Osteocyte (in vitro differentiated cells): ENCODE data around the gene CDH13. TPM values are rescaled to one million over a fixed set of nuclear protein-coding genes. Genes with fewer than 3 reads are reported as not detected.

ENCODE experiments used
- DNase-seq: peaks from one replicate; pipeline ENCODE4 v3.0.0; 2021; ENCODE audit warnings: mixed read lengths; ENCODE audit not compliant: unreplicated experiment; ENCODE audit errors: extremely low spot score
- H3K27ac Mint-ChIP-seq: one replicate; pipeline ENCODE4 v1.8.0; 2021; ENCODE audit warnings: mild to moderate bottlenecking, mixed read lengths; ENCODE audit not compliant: unreplicated experiment
- H3K27me3 Mint-ChIP-seq: one replicate; pipeline ENCODE4 v1.8.0; 2021; ENCODE audit warnings: mixed read lengths; ENCODE audit not compliant: unreplicated experiment
- H3K36me3 Mint-ChIP-seq: one replicate; pipeline ENCODE4 v1.8.0; 2021; ENCODE audit warnings: mixed read lengths; ENCODE audit not compliant: unreplicated experiment
- H3K4me1 Mint-ChIP-seq: one replicate; pipeline ENCODE4 v1.8.0; 2021; ENCODE audit warnings: mixed read lengths; ENCODE audit not compliant: unreplicated experiment
- H3K4me3 Mint-ChIP-seq: one replicate; pipeline ENCODE4 v1.8.0; 2021; ENCODE audit warnings: mild to moderate bottlenecking, moderate library complexity, mixed read lengths; ENCODE audit not compliant: unreplicated experiment
- H3K9me3 Mint-ChIP-seq: one replicate; pipeline ENCODE4 v1.8.0; 2021; ENCODE audit warnings: mixed read lengths; ENCODE audit not compliant: unreplicated experiment
- CTCF ChIP-seq: fragments of 200-600 bp; sonication (generic); IDR thresholded peaks from 2 replicates; pipeline ENCODE4 v1.5.0; 2021; ENCODE audit warnings: antibody characterized with exemption, mild to moderate bottlenecking, moderate library complexity
- total RNA-seq: library from RNA; stranded (reverse); gene quantifications from 2 replicates; pipeline ENCODE4 v1.2.1, GENCODE V29; 2021

CDH13 gene
- total RNA-seq, 1 donor from 2014 or later: 27.0 TPM

GRCh38 chr16:83623091-83623730, 996.4 kb downstream of the CDH13 start:
- TF ChIP-seq CTCF: no peak
- H3K27me3 Mint-ChIP-seq: no peaks in the 10 kb centered on the region
- DNase-seq: peak; percentile 75
- peaks cover 2% of the 10 kb centered on the region for H3K4me1 Mint-ChIP-seq
- H3K27ac Mint-ChIP-seq: no peak overlapping the region
- H3K4me3 Mint-ChIP-seq: no peak overlapping the region
- H3K36me3 Mint-ChIP-seq: no peaks in the 10 kb centered on the region
- H3K9me3 Mint-ChIP-seq: no peaks in the 10 kb centered on the region

- Mint-ChIP-seq H3K4me3 (no peak overlapping the region), H3K4me1 (peaks cover 2% of the 10 kb centered on the region), H3K36me3 (no peaks in the 10 kb centered on the region), H3K27ac (no peak overlapping the region), H3K27me3 (no peaks in the 10 kb centered on the region), H3K9me3 (no peaks in the 10 kb centered on the region)
- peak; percentile 48 for DNase-seq
- TF ChIP-seq CTCF: no peak
Measured at GRCh38 chr16:83623892-83624291, 997.1 kb downstream of the CDH13 start.

- Mint-ChIP-seq H3K27ac (no peak overlapping the region), H3K9me3 (no peaks in the 10 kb centered on the region), H3K36me3 (no peaks in the 10 kb centered on the region), H3K4me1 (peaks cover 1% of the 10 kb centered on the region), H3K27me3 (no peaks in the 10 kb centered on the region), H3K4me3 (no peak overlapping the region)
- no peak for TF ChIP-seq CTCF
- peak; percentile 63 for DNase-seq
Measured at GRCh38 chr16:83624429-83625120, 997.8 kb downstream of the CDH13 start.

GRCh38 chr16:83626204-83626603, 999.4 kb downstream of the CDH13 start:
- Mint-ChIP-seq H3K27me3 (no peaks in the 10 kb centered on the region), H3K4me1 (no peaks in the 10 kb centered on the region), H3K4me3 (no peak overlapping the region), H3K27ac (no peak overlapping the region), H3K36me3 (no peaks in the 10 kb centered on the region), H3K9me3 (no peaks in the 10 kb centered on the region)
- TF ChIP-seq CTCF: no peak
- DNase-seq: peak; percentile 27

- TF ChIP-seq CTCF: no peak
- no peaks in the 10 kb centered on the region for H3K4me1 Mint-ChIP-seq
- no peak overlapping the region for H3K27ac Mint-ChIP-seq
- no peaks in the 10 kb centered on the region for H3K36me3 Mint-ChIP-seq
- H3K4me3 Mint-ChIP-seq: no peak overlapping the region
- H3K9me3 Mint-ChIP-seq: no peaks in the 10 kb centered on the region
- H3K27me3 Mint-ChIP-seq: no peaks in the 10 kb centered on the region
- peak; percentile 75 for DNase-seq
Measured at GRCh38 chr16:83626676-83627075, 999.9 kb downstream of the CDH13 start.
